ENCODE results near the gene FLNC.

Gene FLNC

GRCh38 chr7:128811631-128812430 lies 18.4 kb upstream of the FLNC start:
- no peak overlapping the region for H3K9ac ChIP-seq (ENCODE audit: low read depth, low read length)
- H3K36me3 ChIP-seq (ENCODE audit: insufficient read depth, low read length): peaks cover 11% of the 10 kb centered on the region; the same call in 1 of the 2 replicates
- no peaks in the 10 kb centered on the region for H3K4me1 ChIP-seq (ENCODE audit: insufficient read depth, low read length)
- H3K9me3 ChIP-seq (ENCODE audit: control insufficient read depth, insufficient read depth, low read length): no peaks in the 10 kb centered on the region

- H3K9me3 ChIP-seq (ENCODE audit: control insufficient read depth, insufficient read depth, low read length): no peaks in the 10 kb centered on the region
- H3K9ac ChIP-seq (ENCODE audit: low read depth, low read length): no peak overlapping the region
- H3K4me1 ChIP-seq (ENCODE audit: insufficient read depth, low read length): no peaks in the 10 kb centered on the region
- peaks cover 11% of the 10 kb centered on the region; the same call in 1 of the 2 replicates for H3K36me3 ChIP-seq (ENCODE audit: insufficient read depth, low read length)
Observed at GRCh38 chr7:128812514-128813168, 17.6 kb upstream of the FLNC start.

- Histone ChIP-seq H3K9me3 (ENCODE audit: control insufficient read depth, insufficient read depth, low read length) (no peaks in the 10 kb centered on the region), H3K4me1 (ENCODE audit: insufficient read depth, low read length) (peaks cover 3% of the 10 kb centered on the region; the same call in 1 of the 2 replicates), H3K9ac (ENCODE audit: low read depth, low read length) (no peak overlapping the region), H3K36me3 (ENCODE audit: insufficient read depth, low read length) (no peaks in the 10 kb centered on the region; the same call in 1 of the 2 replicates)
Observed at GRCh38 chr7:128814499-128814898, 15.7 kb upstream of the FLNC start.

- H3K36me3 ChIP-seq (ENCODE audit: insufficient read depth, low read length): no peaks in the 10 kb centered on the region; the same call in 1 of the 2 replicates
- no peak overlapping the region for H3K9ac ChIP-seq (ENCODE audit: low read depth, low read length)
- peaks cover 3% of the 10 kb centered on the region; the same call in 1 of the 2 replicates for H3K4me1 ChIP-seq (ENCODE audit: insufficient read depth, low read length)
- H3K9me3 ChIP-seq (ENCODE audit: control insufficient read depth, insufficient read depth, low read length): no peaks in the 10 kb centered on the region
Observed at GRCh38 chr7:128815289-128815942, 14.8 kb upstream of the FLNC start.

GRCh38 chr7:128818694-128819093 lies 11.5 kb upstream of the FLNC start:
- H3K9ac ChIP-seq (ENCODE audit: low read depth, low read length): no peak overlapping the region
- no peaks in the 10 kb centered on the region for H3K36me3 ChIP-seq (ENCODE audit: insufficient read depth, low read length)
- peaks cover 3% of the 10 kb centered on the region; the same call in 1 of the 2 replicates for H3K4me1 ChIP-seq (ENCODE audit: insufficient read depth, low read length)
- no peaks in the 10 kb centered on the region for H3K9me3 ChIP-seq (ENCODE audit: control insufficient read depth, insufficient read depth, low read length)

GRCh38 chr7:128821724-128822123 lies 8.5 kb upstream of the FLNC start:
- Histone ChIP-seq H3K9me3 (ENCODE audit: control insufficient read depth, insufficient read depth, low read length) (no peaks in the 10 kb centered on the region), H3K9ac (ENCODE audit: low read depth, low read length) (no peak overlapping the region), H3K36me3 (ENCODE audit: insufficient read depth, low read length) (no peaks in the 10 kb centered on the region), H3K4me1 (ENCODE audit: insufficient read depth, low read length) (peaks cover 9% of the 10 kb centered on the region)

- Histone ChIP-seq H3K4me1 (ENCODE audit: insufficient read depth, low read length) (peaks cover 32% of the 10 kb centered on the region), H3K9ac (ENCODE audit: low read depth, low read length) (no peak overlapping the region), H3K36me3 (ENCODE audit: insufficient read depth, low read length) (no peaks in the 10 kb centered on the region), H3K9me3 (ENCODE audit: control insufficient read depth, insufficient read depth, low read length) (no peaks in the 10 kb centered on the region)
Observed at GRCh38 chr7:128826512-128826911, 3.7 kb upstream of the FLNC start.

- Histone ChIP-seq H3K4me1 (ENCODE audit: insufficient read depth, low read length) (peaks cover 32% of the 10 kb centered on the region), H3K9ac (ENCODE audit: low read depth, low read length) (no peak overlapping the region; the same call in 1 of the 2 replicates), H3K36me3 (ENCODE audit: insufficient read depth, low read length) (no peaks in the 10 kb centered on the region), H3K9me3 (ENCODE audit: control insufficient read depth, insufficient read depth, low read length) (no peaks in the 10 kb centered on the region)
Observed at GRCh38 chr7:128826916-128827247, 3.3 kb upstream of the FLNC start.

- Histone ChIP-seq H3K4me1 (ENCODE audit: insufficient read depth, low read length) (peaks cover 32% of the 10 kb centered on the region), H3K9me3 (ENCODE audit: control insufficient read depth, insufficient read depth, low read length) (no peaks in the 10 kb centered on the region), H3K36me3 (ENCODE audit: insufficient read depth, low read length) (no peaks in the 10 kb centered on the region), H3K9ac (ENCODE audit: low read depth, low read length) (no peak overlapping the region; the same call in 1 of the 2 replicates)
Observed at GRCh38 chr7:128827248-128827958, 2.8 kb upstream of the FLNC start.

GRCh38 chr7:128827971-128828711 lies 2.1 kb upstream of the FLNC start:
- peaks cover 32% of the 10 kb centered on the region for H3K4me1 ChIP-seq (ENCODE audit: insufficient read depth, low read length)
- no peaks in the 10 kb centered on the region for H3K9me3 ChIP-seq (ENCODE audit: control insufficient read depth, insufficient read depth, low read length)

GRCh38 chr7:128829391-128830166 lies 627 bp upstream of the FLNC start:
- Histone ChIP-seq H3K4me1 (ENCODE audit: insufficient read depth, low read length) (peaks cover 32% of the 10 kb centered on the region), H3K36me3 (ENCODE audit: insufficient read depth, low read length) (peaks cover 3% of the 10 kb centered on the region; the same call in 1 of the 2 replicates), H3K9ac (ENCODE audit: low read depth, low read length) (peak overlapping the region; percentile 57), H3K9me3 (ENCODE audit: control insufficient read depth, insufficient read depth, low read length) (no peaks in the 10 kb centered on the region)

More at GRCh38 chr7:128827971-128828711, 2.1 kb upstream of the FLNC start:
- no peak overlapping the region for H3K9ac ChIP-seq (ENCODE audit: low read depth, low read length)
- no peaks in the 10 kb centered on the region for H3K36me3 ChIP-seq (ENCODE audit: insufficient read depth, low read length)

- no peaks in the 10 kb centered on the region for H3K9me3 ChIP-seq (ENCODE audit: control insufficient read depth, insufficient read depth, low read length)
- H3K9ac ChIP-seq (ENCODE audit: low read depth, low read length): peak overlapping the region; percentile 87
- peaks cover 30% of the 10 kb centered on the region for H3K4me1 ChIP-seq (ENCODE audit: insufficient read depth, low read length)
Observed at GRCh38 chr7:128831178-128831993, 1.2 kb downstream of the FLNC start.

More at GRCh38 chr7:128831178-128831993, 1.2 kb downstream of the FLNC start:
- peaks cover 3% of the 10 kb centered on the region for H3K36me3 ChIP-seq (ENCODE audit: insufficient read depth, low read length)

Measured in ES-I3 (cell line).